ENCODE results near the gene ELMOD3.

GRCh38 chr2:85312404-85312803 is 42.2 kb upstream of the ELMOD3 start:
- no peak for TF ChIP-seq ESRRA (IDR thresholded peaks at IDR 0.05; ENCODE audit: borderline replicate concordance, low read length)
- no peak for TF ChIP-seq CTCF (IDR thresholded peaks at IDR 0.05)
- no peak for TF ChIP-seq POLR2A (IDR thresholded peaks at IDR 0.05; ENCODE audit: low read length)
- no peak for TF ChIP-seq EP300 (IDR thresholded peaks at IDR 0.05)
- TF ChIP-seq SMC3 (IDR thresholded peaks at IDR 0.05) = no peak
- no peak for TF ChIP-seq KDM1A (IDR thresholded peaks at IDR 0.05; ENCODE audit: low read depth)

Measured in A549 (cell line).